CD4-positive, alpha-beta T cell treated with Interleukin-4 for 4 hours (primary cell): ENCODE data around the gene PFN2.
"Not testable (repeated sequence)": the region's sequence is repeated elsewhere in the genome, so short reads cannot be mapped to it uniquely, and the experiment has no call there.

ENCODE experiments used
- DNase-seq: peaks from one replicate; pipeline ENCODE4 v3.0.0-alpha.2; 2020

Gene PFN2

DNA sequence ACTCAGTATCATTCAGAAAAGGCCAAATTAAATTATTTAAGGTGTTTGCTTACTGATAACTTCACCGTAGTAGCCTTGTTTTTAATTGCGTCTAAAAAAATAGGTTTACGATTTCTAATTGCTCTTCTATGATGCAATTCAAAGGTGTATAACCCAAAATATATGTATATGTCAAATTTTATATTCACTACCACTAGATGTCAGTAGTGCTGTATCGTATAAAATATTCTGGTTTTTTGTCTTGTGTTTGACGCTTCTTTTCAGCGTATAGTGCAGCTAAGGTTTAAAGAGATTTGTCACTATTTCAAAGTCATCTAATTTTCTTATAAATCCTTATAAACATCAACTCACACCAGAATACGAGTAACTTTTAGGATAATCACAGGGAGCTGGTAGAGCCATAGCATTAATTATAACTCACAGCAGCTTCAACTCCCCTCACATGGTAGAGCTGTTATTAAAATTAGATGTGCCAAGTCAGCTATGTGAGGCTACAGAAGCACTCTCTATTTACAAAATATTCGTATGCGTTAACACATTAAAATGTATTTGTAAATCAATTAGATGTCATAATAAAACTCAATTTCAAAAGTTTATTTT lies 3.5 kb downstream of the PFN2 start:
- peak; percentile 61 for DNase-seq

DNA sequence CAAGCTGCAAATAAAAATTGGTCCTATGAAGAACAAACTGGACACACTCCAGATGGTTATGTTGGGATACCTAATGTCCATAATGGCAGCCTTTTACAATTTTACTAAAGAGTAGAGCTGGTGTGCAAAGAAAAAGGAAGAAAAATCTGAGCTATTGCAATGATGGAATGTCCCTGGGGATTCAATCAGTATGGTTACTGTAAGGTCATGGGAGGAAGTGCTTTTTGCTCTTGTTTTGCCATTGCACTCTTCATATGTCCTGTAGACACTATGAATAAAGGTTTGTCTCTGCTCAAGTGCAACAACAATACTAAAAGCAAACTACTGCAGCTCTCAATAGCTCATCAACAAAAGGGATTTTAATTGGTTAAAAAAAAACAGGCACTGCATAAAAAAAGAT lies 5.4 kb downstream of the PFN2 start:
- DNase-seq = no peak

GRCh38 chr3:149964291-149964690 lies 6.4 kb downstream of the PFN2 start:
- DNase-seq = no peak

GRCh38 chr3:149963485-149963884 lies 7.2 kb downstream of the PFN2 start:
- no peak for DNase-seq

- DNase-seq = no peak
These were observed 11.3 kb downstream of the PFN2 start for GRCh38 chr3:149959443-149959842.

- DNase-seq = no peak
These were observed 12.4 kb downstream of the PFN2 start for GRCh38 chr3:149958171-149958796.

GRCh38 chr3:149957361-149958125 lies 13.2 kb downstream of the PFN2 start:
- DNase-seq = no peak

- DNase-seq = no peak
These were observed 15.2 kb downstream of the PFN2 start for GRCh38 chr3:149955449-149955848.

- DNase-seq = no peak
These were observed 15.9 kb downstream of the PFN2 start for GRCh38 chr3:149954812-149955211.

DNA sequence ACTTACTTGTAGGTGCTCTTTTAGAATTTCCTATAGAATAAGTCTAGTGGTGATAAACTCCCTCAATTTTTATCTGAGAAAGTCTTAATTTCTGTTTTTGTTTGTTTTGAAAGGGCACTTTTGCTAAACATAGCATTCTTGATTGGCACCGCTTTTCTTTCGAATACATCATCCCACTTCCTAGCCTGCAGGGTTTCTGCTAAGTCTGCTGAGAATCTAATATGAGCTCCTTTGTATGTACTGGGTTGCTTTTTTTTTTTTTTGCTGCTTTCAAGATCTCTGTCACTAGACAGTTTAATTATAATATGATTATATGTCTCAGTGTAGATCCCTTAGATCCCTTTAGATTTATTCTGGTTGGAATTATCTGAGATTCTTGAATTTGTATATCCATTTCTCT lies 21.5 kb downstream of the PFN2 start:
- no peak for DNase-seq

GRCh38 chr3:149947231-149947630 lies 23.5 kb downstream of the PFN2 start:
- no peak for DNase-seq

DNA sequence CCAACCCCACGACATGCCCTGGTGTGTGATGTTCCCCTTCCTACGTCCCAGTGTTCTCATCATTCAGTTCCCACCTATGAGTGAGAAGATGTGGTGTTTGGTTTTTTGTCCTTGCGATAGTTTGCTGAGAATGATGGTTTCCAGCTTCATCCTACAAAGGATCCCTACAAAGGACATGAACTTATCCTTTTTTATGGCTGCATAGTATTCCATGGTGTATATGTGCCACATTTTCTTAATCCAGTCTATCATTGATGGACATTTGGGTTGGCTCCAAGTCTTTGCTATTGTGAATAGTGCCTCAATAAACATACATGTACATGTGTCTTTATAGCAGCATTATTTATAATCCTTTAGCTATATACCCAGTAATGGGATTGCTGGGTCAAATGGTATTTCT lies 26.7 kb downstream of the PFN2 start:
- not testable (repeated sequence) for DNase-seq

DNA sequence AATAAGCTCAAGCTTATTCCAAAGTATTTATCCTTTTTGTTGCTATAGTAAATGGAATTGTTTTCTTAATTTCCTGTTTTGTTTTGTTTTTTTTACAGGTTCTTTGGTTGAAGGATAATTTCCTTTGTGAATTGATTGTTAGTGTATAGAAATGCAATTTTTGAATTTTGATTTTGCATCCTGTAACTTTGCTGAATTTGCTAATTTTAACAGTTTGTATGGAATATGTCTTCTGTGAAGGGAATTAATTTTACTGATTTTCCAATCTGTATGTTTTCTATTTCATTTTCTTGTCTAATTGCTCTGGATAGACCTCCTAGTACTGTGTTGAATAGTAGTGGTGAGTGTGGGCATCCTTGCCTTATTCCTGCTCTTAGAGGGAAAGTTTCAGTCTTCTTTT lies 28.3 kb downstream of the PFN2 start:
- no peak for DNase-seq

DNA sequence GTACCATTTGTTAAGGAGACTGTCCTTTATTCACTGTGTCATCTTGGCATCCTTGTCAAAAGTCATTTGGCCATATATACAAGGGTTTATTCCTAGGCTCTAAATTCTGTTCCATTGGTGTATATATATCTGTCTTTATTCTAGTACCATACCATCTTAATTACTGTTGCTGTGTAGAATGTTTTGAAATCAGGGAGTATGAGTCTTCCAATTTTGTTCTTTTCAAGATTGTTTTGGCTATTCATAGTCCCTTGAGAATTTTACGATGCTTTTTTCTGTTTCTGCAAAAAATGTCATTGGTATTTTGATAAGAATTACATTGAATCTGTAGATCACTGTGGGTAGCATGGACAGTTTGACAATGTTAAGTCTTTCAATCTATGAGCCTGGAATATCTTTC lies 28.7 kb downstream of the PFN2 start:
- no peak for DNase-seq

- DNase-seq = no peak
These were observed 29.5 kb downstream of the PFN2 start for GRCh38 chr3:149941186-149941585.

GRCh38 chr3:149938392-149939055 lies 32.2 kb downstream of the PFN2 start:
- DNase-seq = not testable (repeated sequence)

DNA sequence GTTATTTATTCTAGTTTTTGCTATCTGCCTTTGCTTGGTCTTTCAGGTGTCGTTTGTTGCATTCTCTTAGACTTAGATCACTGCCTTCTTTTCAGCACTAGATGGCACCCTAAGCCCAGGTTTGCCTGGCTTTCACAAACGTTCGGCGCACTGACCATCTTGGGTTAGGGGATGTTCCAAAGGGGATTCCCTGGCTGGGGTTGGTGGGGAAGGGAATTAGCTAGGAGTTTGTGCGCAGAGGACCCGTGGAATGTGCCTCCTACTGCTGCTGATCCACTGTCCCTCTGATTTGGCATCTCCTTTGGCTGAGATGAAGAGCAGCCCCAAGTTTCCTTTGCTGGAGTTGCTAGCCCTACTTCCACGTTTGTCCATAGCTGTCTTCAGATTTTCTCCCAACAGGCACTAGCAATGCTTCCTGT lies 33.9 kb downstream of the PFN2 start:
- DNase-seq = peak; percentile 50

GRCh38 chr3:149934524-149934923 lies 36.2 kb downstream of the PFN2 start:
- no peak for DNase-seq

DNA sequence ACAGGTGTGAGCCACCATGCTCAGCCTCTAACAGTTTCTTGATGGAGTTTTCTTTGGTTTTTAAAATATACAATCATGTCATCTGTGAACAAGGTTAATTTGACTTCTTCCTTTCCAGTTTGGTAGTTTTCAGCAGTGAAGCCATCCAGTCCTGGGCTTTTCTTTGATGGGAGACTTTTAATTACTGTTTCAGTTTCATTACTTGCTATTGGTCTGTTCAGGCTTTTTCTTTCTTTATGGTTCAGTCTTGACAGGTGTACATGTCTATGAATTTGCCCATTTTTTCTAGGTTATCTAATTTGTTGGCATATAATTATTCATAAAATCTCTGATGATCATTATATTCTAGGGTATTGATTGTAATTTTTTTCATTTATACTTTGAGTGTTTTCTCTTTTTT lies 36.8 kb downstream of the PFN2 start:
- no peak for DNase-seq

- no peak for DNase-seq
These were observed 37.7 kb downstream of the PFN2 start for GRCh38 chr3:149933008-149933407.

GRCh38 chr3:149920119-149920518 lies 50.6 kb downstream of the PFN2 start:
- no peak for DNase-seq

- DNase-seq = no peak
These were observed 51.2 kb downstream of the PFN2 start for GRCh38 chr3:149919509-149919908.

DNA sequence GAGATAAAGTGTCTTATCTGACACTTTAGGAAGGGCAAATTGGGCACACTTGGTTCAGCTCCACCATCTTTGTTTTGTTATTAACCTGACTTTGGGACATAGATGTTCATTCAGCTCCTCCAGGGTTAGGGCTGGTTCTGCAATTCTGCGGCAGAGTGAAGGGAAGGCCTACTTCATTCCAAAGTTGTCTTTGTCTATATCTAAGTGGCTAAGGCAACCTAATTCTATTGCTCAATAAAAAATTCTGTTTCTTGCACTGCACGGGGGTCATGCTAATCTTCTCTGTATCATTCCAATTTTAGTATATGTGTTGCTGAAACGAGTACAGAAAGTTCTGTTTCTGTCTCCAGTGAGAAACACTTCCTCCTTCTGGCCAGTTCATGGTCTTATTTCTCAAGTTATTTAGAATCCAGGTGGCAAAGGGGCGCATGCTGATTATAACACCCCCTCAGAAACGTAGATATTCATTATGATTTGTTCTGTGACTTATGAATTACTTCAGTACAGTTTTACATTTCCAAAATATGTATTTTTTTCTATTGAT lies 53.5 kb downstream of the PFN2 start:
- DNase-seq = no peak
